Endothelial cell of umbilical vein (primary cell): Measurements from ENCODE around the gene NFATC3. TPM values are rescaled to one million over a fixed set of nuclear protein-coding genes. Genes with fewer than 3 reads are reported as not detected.

Source experiments
- BruUV-seq: library from RNA; stranded (reverse); fragments of 400-500 nt; replicated peaks from 2 replicates; lab custom pipeline; 2021; lab: Mats Ljungman, UMichigan
- CTCF ChIA-PET: fragments of 300-600, 350-600 bp; sonication (Branson Sonifier 250); formaldehyde crosslinking; loops from one replicate; lab custom pipeline; 2021; ENCODE audit warnings: antibody characterized with exemption, inconsistent platforms; lab: Charles Lee
- POLR2A ChIA-PET: fragments of 300-600, 350-600 bp; sonication (Branson Sonifier 250); formaldehyde crosslinking; loops from one replicate; lab custom pipeline; 2021; ENCODE audit warnings: antibody characterized with exemption, inconsistent platforms; lab: Charles Lee
- DNase-seq: peaks from one replicate; pipeline ENCODE4 v3.0.0-alpha.2; 2011; ENCODE audit warnings: low read depth, low spot score
- FAIRE-seq: peaks from 2 replicates; lab custom pipeline; 2011; peaks lifted over from hg19 to GRCh38; lab: Jason Lieb, UNC
- H2AFZ ChIP-seq: 2 replicates; pipeline ENCODE4 v1.6.0; 2012; ENCODE audit warnings: low read depth, low read length, control low read depth, inconsistent platforms
- H3K27ac ChIP-seq: 2 replicates; pipeline ENCODE4 v1.5.1; 2011; ENCODE audit warnings: low read depth, mild to moderate bottlenecking, control low read depth, low read length, moderate library complexity; ENCODE audit not compliant: insufficient read depth
- H3K27me3 ChIP-seq, 2 experiments: 2 replicates each; pipeline versions ENCODE4 v1.6.0 to v1.6.1; 2011; ENCODE audit warnings: low read length in 2 of 2, mixed read lengths in 1 of 2; ENCODE audit not compliant: control insufficient read depth in 2 of 2, insufficient read depth in 2 of 2
- H3K36me3 ChIP-seq, 2 experiments: 2 replicates in 1 of 2; 3 replicates in 1 of 2; pipeline ENCODE4 v1.5.1; 2011; ENCODE audit warnings: low read length in 2 of 2, mild to moderate bottlenecking in 1 of 2, moderate library complexity in 1 of 2; ENCODE audit not compliant: control insufficient read depth in 2 of 2, insufficient read depth in 2 of 2; ENCODE audit errors: extremely low read depth in 1 of 2
- H3K4me1 ChIP-seq: 3 replicates; pipeline ENCODE4 v1.5.1; 2011; ENCODE audit warnings: mild to moderate bottlenecking, low read length; ENCODE audit not compliant: control insufficient read depth, insufficient read depth; ENCODE audit errors: extremely low read depth
- H3K4me2 ChIP-seq: 2 replicates; pipeline ENCODE4 v1.6.1; 2011; ENCODE audit warnings: low read length, control low read depth, mixed read lengths; ENCODE audit not compliant: insufficient read depth
- H3K4me3 ChIP-seq, 3 experiments: fragments of 200-600 bp in 1 of 3; sonication (generic), shearing (Covaris generic) in 1 of 3; replicated peaks in 1 of 3; 2 replicates each; pipeline ENCODE4 v1.5.1; 2011 to 2016; ENCODE audit warnings: control low read depth in 3 of 3, low read length in 3 of 3, mild to moderate bottlenecking in 2 of 3, inconsistent platforms in 1 of 3, low read depth in 1 of 3, moderate library complexity in 1 of 3; ENCODE audit not compliant: insufficient read depth in 1 of 3
- H3K79me2 ChIP-seq: 2 replicates; pipeline ENCODE4 v1.6.0; 2012; ENCODE audit warnings: low read length, inconsistent platforms; ENCODE audit not compliant: control insufficient read depth, insufficient read depth
- H3K9ac ChIP-seq: replicated peaks from 2 replicates; pipeline ENCODE3; 2011; ENCODE audit warnings: low read length, control low read depth; ENCODE audit not compliant: insufficient read depth; ENCODE audit errors: extremely low read depth
- H3K9me1 ChIP-seq: replicated peaks from 3 replicates; pipeline ENCODE4 v1.6.0; 2011; ENCODE audit warnings: mild to moderate bottlenecking, low read length; ENCODE audit not compliant: control insufficient read depth, insufficient read depth; ENCODE audit errors: extremely low read depth
- H3K9me3 ChIP-seq: replicated peaks from 2 replicates; pipeline ENCODE4 v1.5.1; 2012; ENCODE audit warnings: low read length, inconsistent platforms; ENCODE audit not compliant: control insufficient read depth, insufficient read depth
- H4K20me1 ChIP-seq: replicated peaks from 2 replicates; pipeline ENCODE3; 2011; ENCODE audit warnings: mild to moderate bottlenecking, low read length; ENCODE audit not compliant: control insufficient read depth, insufficient read depth; ENCODE audit errors: extremely low read depth
- EZH2 ChIP-seq: IDR thresholded peaks from 2 replicates; pipeline ENCODE4 v1.6.1; 2012; ENCODE audit warnings: borderline replicate concordance, low read depth, mild to moderate bottlenecking, moderate library complexity, low read length, inconsistent platforms; ENCODE audit not compliant: severe bottlenecking
- FOS ChIP-seq: IDR thresholded peaks from 2 replicates; pipeline ENCODE4 v1.6.1; 2011; ENCODE audit warnings: mild to moderate bottlenecking, low read length, moderate library complexity, borderline replicate concordance; ENCODE audit not compliant: insufficient read depth
- GATA2 ChIP-seq: IDR thresholded peaks from 2 replicates; pipeline ENCODE4 v1.7.0; 2011; ENCODE audit warnings: low read depth, mild to moderate bottlenecking, moderate library complexity, mixed read lengths, low read length; ENCODE audit not compliant: insufficient read length, insufficient read depth
- JUN ChIP-seq: IDR thresholded peaks from 2 replicates; pipeline ENCODE4 v1.6.1; 2011; ENCODE audit warnings: borderline replicate concordance, low read depth; ENCODE audit not compliant: insufficient read length, insufficient read depth
- MAX ChIP-seq: IDR thresholded peaks from 2 replicates; pipeline ENCODE4 v1.6.1; 2011; ENCODE audit not compliant: insufficient read depth, insufficient read length
- MYC ChIP-seq: IDR thresholded peaks from one replicate; pipeline ENCODE4 v1.6.1; 2011; ENCODE audit warnings: mild to moderate bottlenecking, low read depth, low read length
- POLR2A ChIP-seq: IDR thresholded peaks from 2 replicates; pipeline ENCODE4 v1.6.1; 2012; ENCODE audit warnings: low read depth, mild to moderate bottlenecking, control low read depth, low read length
- POLR2AphosphoS5 ChIP-seq: IDR thresholded peaks from 2 replicates; pipeline ENCODE4 v1.6.1; 2012; ENCODE audit warnings: low read depth, mild to moderate bottlenecking, control low read depth, low read length, moderate library complexity; ENCODE audit not compliant: insufficient read depth
- dilution Hi-C: fragments of 300-500 bp; cut with MboI; formaldehyde crosslinking; loops from one replicate; pipeline ENCODE4 v1.15.0; 2019; ENCODE audit warnings: low sequenced_read_pairs; ENCODE audit not compliant: extremely low pct_ligation_motif_present
- intact Hi-C: fragments of 100-400 bp; cut with micrococcal nuclease; formaldehyde crosslinking; loops from one replicate; pipeline ENCODE4 v1.10.0; 2022
- polyA plus RNA-seq, 4 experiments: library from polyadenylated mRNA; depleted of rRNA in 3 of 4; stranded (reverse) in 3 of 4; unstranded in 1 of 4; fragments of >200 nt; gene quantifications; 2 replicates each; pipeline versions ENCODE4 v1.2.1 to v1.2.3, GENCODE V29; 2011 to 2012; ENCODE audit warnings: missing spikeins in 1 of 4
- total RNA-seq: library from RNA; stranded (reverse); gene quantifications from 2 replicates; pipeline ENCODE4 v1.2.3, GENCODE V29; 2021
- TF ChIP-seq, protein P1 (sequence below), 2 donors: IDR thresholded peaks; 1 replicate in 1 of 2; 2 replicates in 1 of 2; pipeline ENCODE4 v1.5.1; 2011; ENCODE audit warnings: low read length in 2 of 2, mild to moderate bottlenecking in 2 of 2, moderate library complexity in 2 of 2, control low read depth in 1 of 2, inconsistent platforms in 1 of 2, low read depth in 1 of 2; ENCODE audit not compliant: insufficient read depth in 1 of 2; ENCODE audit errors: extremely low read depth in 1 of 2

Gene NFATC3
- total and polyA plus RNA-seq, 2 donors (not counting 3 experiments of a cell fraction or from before 2014, with no cell fraction given): 15.6 to 33.1 TPM

GRCh38 chr16:68097895-68098294 is 12.7 kb downstream of the NFATC3 start:
- H3K36me3 ChIP-seq: no peaks in the 10 kb centered on the region
- intact Hi-C loops: no loop called here
- H3K4me1 ChIP-seq: no peaks in the 10 kb centered on the region
- H2AFZ ChIP-seq: no peak overlapping the region
- BruUV-seq: no TSS peak
- H3K9me1 ChIP-seq: no peaks in the 10 kb centered on the region
- no peak for TF ChIP-seq MYC
- TF ChIP-seq GATA2: no peak
- TF ChIP-seq, protein P1, sequence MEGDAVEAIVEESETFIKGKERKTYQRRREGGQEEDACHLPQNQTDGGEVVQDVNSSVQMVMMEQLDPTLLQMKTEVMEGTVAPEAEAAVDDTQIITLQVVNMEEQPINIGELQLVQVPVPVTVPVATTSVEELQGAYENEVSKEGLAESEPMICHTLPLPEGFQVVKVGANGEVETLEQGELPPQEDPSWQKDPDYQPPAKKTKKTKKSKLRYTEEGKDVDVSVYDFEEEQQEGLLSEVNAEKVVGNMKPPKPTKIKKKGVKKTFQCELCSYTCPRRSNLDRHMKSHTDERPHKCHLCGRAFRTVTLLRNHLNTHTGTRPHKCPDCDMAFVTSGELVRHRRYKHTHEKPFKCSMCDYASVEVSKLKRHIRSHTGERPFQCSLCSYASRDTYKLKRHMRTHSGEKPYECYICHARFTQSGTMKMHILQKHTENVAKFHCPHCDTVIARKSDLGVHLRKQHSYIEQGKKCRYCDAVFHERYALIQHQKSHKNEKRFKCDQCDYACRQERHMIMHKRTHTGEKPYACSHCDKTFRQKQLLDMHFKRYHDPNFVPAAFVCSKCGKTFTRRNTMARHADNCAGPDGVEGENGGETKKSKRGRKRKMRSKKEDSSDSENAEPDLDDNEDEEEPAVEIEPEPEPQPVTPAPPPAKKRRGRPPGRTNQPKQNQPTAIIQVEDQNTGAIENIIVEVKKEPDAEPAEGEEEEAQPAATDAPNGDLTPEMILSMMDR (IDR thresholded peaks at IDR 0.05; ENCODE audit: extremely low read depth in 1 of 2, insufficient read depth in 1 of 2, low read depth in 1 of 2, low read length in 2 of 2): no peak
- no peak for TF ChIP-seq MAX
- no peak for TF ChIP-seq EZH2
- no peak for TF ChIP-seq POLR2A
- TF ChIP-seq JUN: no peak
- no peak for TF ChIP-seq FOS
- no peak for TF ChIP-seq POLR2AphosphoS5
- H3K27ac ChIP-seq: no peak overlapping the region
- no peak overlapping the region for H3K9ac ChIP-seq
- POLR2A ChIA-PET: no interaction called here
- peaks cover 2% of the 10 kb centered on the region for H4K20me1 ChIP-seq
- FAIRE-seq (no peak), DNase-seq (no peak)
- H3K9me3 ChIP-seq: no peaks in the 10 kb centered on the region
- H3K4me2 ChIP-seq: no peak overlapping the region
- CTCF ChIA-PET: interaction anchor here (1.6 kb wide), 1 partner anchor 25 kb away, joined by 5 read pairs; no protein-coding TSS in a partner anchor
- H3K79me2 ChIP-seq: peaks cover 80% of the 10 kb centered on the region
- no peak overlapping the region for H3K4me3 ChIP-seq
- dilution Hi-C loops: no loop called here
- H3K27me3 ChIP-seq: no peaks in the 10 kb centered on the region
